A673 (cell line): ENCODE data around the gene IKBKE.

Source experiments
- EZH2 ChIP-seq: fragments of 200-600 bp; sonication (generic); IDR thresholded peaks from 2 replicates; pipeline ENCODE4 v1.6.1; 2017; ENCODE audit warnings: borderline replicate concordance, low read depth, mild to moderate bottlenecking, mixed read lengths, antibody characterized with exemption, low read length; ENCODE audit not compliant: poor library complexity, severe bottlenecking
- TF ChIP-seq, protein P1 (sequence below): fragments of 300-800, 200-600 bp; sonication (generic); conservative IDR thresholded peaks from 2 replicates; pipeline ENCODE4 v1.5.1; 2017; ENCODE audit warnings: low read depth, mild to moderate bottlenecking, antibody characterized with exemption, low read length, moderate library complexity, mixed read lengths

DNA sequence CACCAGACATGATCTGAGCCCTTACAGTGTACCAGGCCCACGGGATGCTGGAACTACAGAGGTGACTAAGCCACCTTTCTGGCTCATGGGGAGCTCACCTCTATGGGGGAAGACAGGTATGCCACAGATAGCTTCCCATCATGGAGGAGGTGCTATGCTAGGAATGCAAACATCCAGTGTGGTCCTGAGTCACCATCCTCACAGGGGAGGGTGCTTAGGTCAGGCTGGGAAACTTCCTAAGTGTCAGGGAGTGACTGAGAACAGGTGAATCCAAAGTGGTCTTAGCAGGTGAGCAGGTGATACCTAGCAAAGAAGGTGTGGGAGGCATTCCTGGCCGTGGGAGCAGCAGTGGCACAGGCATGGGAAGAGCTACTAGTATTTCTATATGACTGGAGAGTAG is 28.4 kb downstream of the IKBKE start:
- TF ChIP-seq, protein P1, sequence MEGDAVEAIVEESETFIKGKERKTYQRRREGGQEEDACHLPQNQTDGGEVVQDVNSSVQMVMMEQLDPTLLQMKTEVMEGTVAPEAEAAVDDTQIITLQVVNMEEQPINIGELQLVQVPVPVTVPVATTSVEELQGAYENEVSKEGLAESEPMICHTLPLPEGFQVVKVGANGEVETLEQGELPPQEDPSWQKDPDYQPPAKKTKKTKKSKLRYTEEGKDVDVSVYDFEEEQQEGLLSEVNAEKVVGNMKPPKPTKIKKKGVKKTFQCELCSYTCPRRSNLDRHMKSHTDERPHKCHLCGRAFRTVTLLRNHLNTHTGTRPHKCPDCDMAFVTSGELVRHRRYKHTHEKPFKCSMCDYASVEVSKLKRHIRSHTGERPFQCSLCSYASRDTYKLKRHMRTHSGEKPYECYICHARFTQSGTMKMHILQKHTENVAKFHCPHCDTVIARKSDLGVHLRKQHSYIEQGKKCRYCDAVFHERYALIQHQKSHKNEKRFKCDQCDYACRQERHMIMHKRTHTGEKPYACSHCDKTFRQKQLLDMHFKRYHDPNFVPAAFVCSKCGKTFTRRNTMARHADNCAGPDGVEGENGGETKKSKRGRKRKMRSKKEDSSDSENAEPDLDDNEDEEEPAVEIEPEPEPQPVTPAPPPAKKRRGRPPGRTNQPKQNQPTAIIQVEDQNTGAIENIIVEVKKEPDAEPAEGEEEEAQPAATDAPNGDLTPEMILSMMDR = no peak
- TF ChIP-seq EZH2 = no peak
